K562 (cell line): Measurements from ENCODE around the gene HECW1.
"Not testable (repeated sequence)": the region's sequence is repeated elsewhere in the genome, so short reads cannot be mapped to it uniquely, and the experiment has no call there.

Experiments
- ATF1 ChIP-seq, 2 experiments: fragments of 450-650 bp in 1 of 2; IDR thresholded peaks; 2 replicates each; pipeline ENCODE4 v1.6.1; 2016; ENCODE audit warnings: missing compliant biosample characterization in 1 of 2, missing genetic modification characterization in 1 of 2
- CC2D1A ChIP-seq: fragments of 450-650 bp; IDR thresholded peaks from 2 replicates; pipeline ENCODE4 v1.6.1; 2017; ENCODE audit warnings: mild to moderate bottlenecking
- CTBP1 ChIP-seq: fragments of 450-650 bp; IDR thresholded peaks from 2 replicates; pipeline ENCODE4 v1.6.1; 2016; ENCODE audit warnings: borderline replicate concordance
- FOXP4 ChIP-seq: sonication (generic); formaldehyde crosslinking; IDR thresholded peaks from 2 replicates; pipeline ENCODE4 v1.8.0; 2022; ENCODE audit warnings: mild to moderate bottlenecking, missing genetic modification reagents, borderline replicate concordance
- SIN3A ChIP-seq, 2 experiments: fragments of 150-350 bp in 1 of 2; IDR thresholded peaks; 2 replicates each; pipeline ENCODE4 v1.6.1; 2011 to 2016; ENCODE audit warnings: borderline replicate concordance in 2 of 2, low read depth in 2 of 2, low read length in 2 of 2, mild to moderate bottlenecking in 2 of 2, moderate library complexity in 2 of 2; ENCODE audit not compliant: control insufficient read depth in 1 of 2
- TF ChIP-seq, protein P1 (sequence below): fragments of 450-650 bp; IDR thresholded peaks from 2 replicates; pipeline ENCODE4 v1.6.1; 2016; ENCODE audit warnings: missing biosample characterization, missing genetic modification characterization
- TF ChIP-seq, protein P2 (sequence below), 3 experiments: IDR thresholded peaks in 2 of 3; conservative IDR thresholded peaks in 1 of 3; 2 replicates each; pipeline ENCODE4 v1.5.1; 2011 to 2012; ENCODE audit warnings: low read length in 3 of 3, mild to moderate bottlenecking in 3 of 3, control low read depth in 2 of 3, improper control_type of control experiment in 1 of 3, inconsistent platforms in 1 of 3, low read depth in 1 of 3, mixed read lengths in 1 of 3, moderate library complexity in 1 of 3; ENCODE audit not compliant: insufficient read depth in 2 of 3

DNA sequence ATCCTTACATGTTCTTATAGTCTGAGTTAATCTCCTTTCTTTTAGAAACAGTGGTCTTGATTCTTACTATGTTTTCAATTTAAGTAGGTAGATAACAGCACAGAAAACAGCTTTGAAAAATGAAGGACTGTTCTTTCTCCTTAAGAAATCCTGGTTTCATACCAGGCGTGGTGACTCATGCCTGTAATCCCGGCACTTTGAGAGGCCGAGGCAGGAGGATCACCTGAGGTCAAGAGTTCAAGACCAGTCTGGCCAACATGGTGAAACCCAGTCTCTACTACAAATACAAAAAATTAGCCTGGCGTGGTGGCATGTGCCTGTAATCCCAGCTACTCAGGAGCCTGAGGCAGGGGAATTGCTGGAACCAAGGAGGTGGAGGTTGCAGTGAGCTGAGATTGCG, 484.0 kb downstream of the HECW1 start:
- TF ChIP-seq, protein P1, sequence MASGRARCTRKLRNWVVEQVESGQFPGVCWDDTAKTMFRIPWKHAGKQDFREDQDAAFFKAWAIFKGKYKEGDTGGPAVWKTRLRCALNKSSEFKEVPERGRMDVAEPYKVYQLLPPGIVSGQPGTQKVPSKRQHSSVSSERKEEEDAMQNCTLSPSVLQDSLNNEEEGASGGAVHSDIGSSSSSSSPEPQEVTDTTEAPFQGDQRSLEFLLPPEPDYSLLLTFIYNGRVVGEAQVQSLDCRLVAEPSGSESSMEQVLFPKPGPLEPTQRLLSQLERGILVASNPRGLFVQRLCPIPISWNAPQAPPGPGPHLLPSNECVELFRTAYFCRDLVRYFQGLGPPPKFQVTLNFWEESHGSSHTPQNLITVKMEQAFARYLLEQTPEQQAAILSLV: not testable (repeated sequence)
- TF ChIP-seq, protein P2, sequence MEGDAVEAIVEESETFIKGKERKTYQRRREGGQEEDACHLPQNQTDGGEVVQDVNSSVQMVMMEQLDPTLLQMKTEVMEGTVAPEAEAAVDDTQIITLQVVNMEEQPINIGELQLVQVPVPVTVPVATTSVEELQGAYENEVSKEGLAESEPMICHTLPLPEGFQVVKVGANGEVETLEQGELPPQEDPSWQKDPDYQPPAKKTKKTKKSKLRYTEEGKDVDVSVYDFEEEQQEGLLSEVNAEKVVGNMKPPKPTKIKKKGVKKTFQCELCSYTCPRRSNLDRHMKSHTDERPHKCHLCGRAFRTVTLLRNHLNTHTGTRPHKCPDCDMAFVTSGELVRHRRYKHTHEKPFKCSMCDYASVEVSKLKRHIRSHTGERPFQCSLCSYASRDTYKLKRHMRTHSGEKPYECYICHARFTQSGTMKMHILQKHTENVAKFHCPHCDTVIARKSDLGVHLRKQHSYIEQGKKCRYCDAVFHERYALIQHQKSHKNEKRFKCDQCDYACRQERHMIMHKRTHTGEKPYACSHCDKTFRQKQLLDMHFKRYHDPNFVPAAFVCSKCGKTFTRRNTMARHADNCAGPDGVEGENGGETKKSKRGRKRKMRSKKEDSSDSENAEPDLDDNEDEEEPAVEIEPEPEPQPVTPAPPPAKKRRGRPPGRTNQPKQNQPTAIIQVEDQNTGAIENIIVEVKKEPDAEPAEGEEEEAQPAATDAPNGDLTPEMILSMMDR (IDR thresholded peaks at IDR 0.05 in 2 of 3, conservative IDR thresholded peaks at IDR 0.05 in 1 of 3; ENCODE audit: insufficient read depth in 2 of 3, low read depth in 1 of 3, low read length in 3 of 3): not testable (repeated sequence)
- TF ChIP-seq ATF1 (CRISPR knock-in tag; IDR thresholded peaks at IDR 0.05); ATF1 (tag; IDR thresholded peaks at IDR 0.05); SIN3A (IDR thresholded peaks at IDR 0.05; ENCODE audit: borderline replicate concordance in 2 of 2, control insufficient read depth in 1 of 2, low read depth in 2 of 2, low read length in 2 of 2); CC2D1A; FOXP4 (CRISPR knock-in tag); CTBP1: not testable (repeated sequence)
